Stimulated activated CD4-positive, alpha-beta T cell treated with anti-CD3 and anti-CD28 coated beads, Interleukin-2, amount 100 ng/mL, for 48 hours (primary cell): ENCODE measurements around the gene MS4A2.
"Not testable (repeated sequence)": the region's sequence is repeated elsewhere in the genome, so short reads cannot be mapped to it uniquely, and the experiment has no call there.

Experiments
- DNase-seq, 2 donors: peaks; one replicate each; pipeline ENCODE4 v3.0.0-alpha.2; 2020

MS4A2 gene

DNA sequence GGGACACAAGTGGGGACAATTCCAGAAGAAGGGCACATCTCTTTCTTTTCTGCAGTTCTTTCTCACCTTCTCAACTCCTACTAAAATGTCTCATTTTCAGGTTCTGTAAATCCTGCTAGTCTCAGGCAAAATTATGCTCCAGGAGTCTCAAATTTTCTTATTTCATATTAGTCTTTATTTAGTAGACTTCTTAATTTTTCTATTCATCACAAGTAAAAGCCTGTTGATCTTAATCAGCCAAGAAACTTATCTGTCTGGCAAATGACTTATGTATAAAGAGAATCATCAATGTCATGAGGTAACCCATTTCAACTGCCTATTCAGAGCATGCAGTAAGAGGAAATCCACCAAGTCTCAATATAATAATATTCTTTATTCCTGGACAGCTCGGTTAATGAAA lies at the start of gene MS4A2:
Gene MS4A2, plus strand, starts transcription at position 301 of the 400 bp plus-strand sequence. CDS start 102 bp downstream, outside the sequence.
- DNase-seq = no peak

DNA sequence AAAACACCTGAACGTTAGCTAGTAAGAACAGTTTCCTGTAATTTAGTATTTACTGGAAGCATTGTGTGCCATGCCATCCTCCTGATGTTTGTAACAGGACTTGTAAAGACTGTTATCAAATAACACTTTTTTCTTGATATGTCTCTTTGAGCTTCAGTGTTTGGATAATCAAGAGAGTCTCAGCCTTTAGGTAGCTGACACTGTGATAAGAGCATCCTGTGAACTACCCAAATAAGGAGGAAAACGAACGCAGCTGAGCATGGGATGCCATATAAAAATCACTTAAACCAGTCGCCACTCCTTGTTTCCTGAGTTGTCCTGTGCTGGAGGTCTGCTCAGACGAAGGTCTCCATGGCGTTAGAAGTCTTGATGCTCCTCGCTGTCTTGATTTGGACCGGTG lies 48.4 kb upstream of the MS4A2 start, which contains the start of gene OOSP2:
Gene OOSP2, plus strand, starts transcription at position 301 of the 400 bp plus-strand sequence. Its CDS starts 51 bp downstream, at position 352.
- DNase-seq = no peak

GRCh38 chr11:60050422-60050821 lies 38.0 kb upstream of the MS4A2 start:
- DNase-seq = not testable (repeated sequence)

DNA sequence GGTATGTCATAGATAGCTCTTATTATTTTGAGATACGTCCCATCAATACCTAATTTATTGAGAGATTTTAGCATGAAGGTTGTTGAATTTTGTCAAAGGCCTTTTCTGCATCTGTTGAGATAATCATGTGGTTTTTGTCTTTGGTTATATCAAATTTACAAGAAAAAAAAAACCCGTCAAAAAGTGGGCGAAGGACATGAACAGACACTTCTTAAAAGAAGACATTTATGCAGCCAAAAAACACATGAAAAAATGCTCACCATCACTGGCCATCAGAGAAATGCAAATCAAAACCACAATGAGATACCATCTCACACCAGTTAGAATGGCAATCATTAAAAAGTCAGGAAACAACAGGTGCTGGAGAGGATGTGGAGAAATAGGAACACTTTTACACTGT lies 37.6 kb upstream of the MS4A2 start:
- DNase-seq = not testable (repeated sequence)

- no peak for DNase-seq
Observed at GRCh38 chr11:60056349-60056969, 32.0 kb upstream of the MS4A2 start, which contains the start of gene MS4A3. MS4A3 (plus strand) TSS chr11:60056665; CDS start chr11:60061161, 4,496 bp downstream.

GRCh38 chr11:60059052-60059451 lies 29.4 kb upstream of the MS4A2 start:
- no peak for DNase-seq

- no peak for DNase-seq
Observed at GRCh38 chr11:60059521-60060240, 28.8 kb upstream of the MS4A2 start.

- DNase-seq = no peak
Observed at GRCh38 chr11:60064111-60064510, 24.4 kb upstream of the MS4A2 start.

GRCh38 chr11:60065801-60066200 lies 22.7 kb upstream of the MS4A2 start:
- no peak for DNase-seq

DNA sequence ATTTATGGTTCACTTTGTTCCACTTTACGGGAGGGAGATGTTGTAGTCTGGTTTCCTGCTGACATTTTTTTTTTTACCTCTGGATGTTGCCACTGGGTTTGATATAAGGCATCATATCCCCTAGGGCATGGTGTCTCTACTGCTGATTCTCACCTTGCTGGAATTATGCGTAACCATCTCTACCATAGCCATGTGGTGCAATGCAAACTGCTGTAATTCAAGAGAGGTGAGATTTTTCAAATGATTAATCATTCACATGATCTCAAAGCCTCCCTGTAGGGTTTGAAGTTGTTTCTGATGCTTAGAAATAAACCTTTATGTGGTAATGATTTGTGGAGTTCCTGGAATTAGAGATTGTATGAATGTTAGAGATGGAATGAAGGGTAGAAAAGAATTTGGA lies 19.0 kb upstream of the MS4A2 start:
- no peak for DNase-seq

GRCh38 chr11:60071644-60072043 lies 16.8 kb upstream of the MS4A2 start:
- DNase-seq = not testable (repeated sequence)

DNA sequence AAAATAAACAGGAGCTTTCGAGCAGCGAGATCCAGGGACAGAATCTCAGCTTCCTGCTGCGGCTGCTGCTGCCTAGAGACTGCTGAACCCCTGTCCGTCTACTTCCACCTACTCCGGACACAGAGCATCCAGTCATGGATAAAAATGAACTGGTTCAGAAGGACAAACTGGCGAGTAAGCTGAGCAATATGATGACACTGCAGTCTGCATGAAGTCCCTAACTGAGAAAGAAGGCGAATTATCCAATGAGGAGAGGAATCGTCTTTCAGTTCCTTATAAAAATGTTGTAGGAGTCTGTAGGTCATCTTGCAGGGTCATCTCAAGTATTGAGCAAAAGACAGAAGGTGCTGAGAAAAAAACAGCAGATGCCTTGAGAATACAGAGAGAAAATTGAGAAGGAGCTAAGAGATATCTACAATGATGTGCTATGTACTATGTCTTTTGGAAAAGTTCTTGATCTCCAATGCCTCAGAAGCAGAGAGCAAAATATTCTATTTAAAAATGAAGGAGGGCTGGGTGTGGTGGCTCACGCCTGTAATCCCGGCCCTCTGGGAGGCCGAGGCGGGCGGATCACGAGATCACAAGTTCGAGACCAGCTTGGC lies 11.1 kb upstream of the MS4A2 start:
- DNase-seq = no peak

DNA sequence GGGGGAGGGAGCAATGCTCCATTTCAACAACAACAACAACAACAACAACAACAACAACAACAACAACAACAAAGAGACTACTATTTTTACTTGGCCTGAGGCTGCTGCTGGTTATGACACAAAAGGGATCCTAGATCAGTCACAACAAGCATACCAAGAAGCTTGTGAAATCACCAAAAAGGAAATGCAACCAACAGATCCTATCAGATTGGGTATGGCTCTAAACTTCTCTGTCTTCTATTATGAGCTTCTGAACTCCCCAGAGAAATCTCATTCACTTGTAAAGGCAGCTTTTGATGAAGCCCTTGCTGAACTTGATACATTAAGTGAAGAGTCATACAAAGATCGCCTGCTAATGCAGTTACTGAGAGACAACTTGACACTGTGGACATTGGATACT lies 10.5 kb upstream of the MS4A2 start:
- no peak for DNase-seq

DNA sequence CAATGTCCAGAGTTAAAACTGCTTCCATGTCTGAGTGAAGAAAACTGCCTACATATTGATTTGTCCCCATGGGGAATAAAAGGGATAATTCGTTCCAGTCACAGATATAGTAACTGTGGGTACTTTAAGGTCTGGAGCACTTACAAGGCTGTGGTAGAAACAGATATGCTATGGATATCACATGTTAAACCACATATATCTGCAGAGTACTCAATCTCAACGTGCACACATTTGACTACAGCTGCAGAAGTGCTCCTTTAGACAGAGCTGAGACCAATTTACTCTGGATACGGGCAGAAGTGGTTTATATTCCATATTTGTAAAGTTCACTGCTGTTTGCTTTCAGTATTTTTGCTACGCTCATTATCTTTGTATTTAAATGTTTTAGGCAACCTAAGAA lies 9.7 kb upstream of the MS4A2 start:
- no peak for DNase-seq

DNA sequence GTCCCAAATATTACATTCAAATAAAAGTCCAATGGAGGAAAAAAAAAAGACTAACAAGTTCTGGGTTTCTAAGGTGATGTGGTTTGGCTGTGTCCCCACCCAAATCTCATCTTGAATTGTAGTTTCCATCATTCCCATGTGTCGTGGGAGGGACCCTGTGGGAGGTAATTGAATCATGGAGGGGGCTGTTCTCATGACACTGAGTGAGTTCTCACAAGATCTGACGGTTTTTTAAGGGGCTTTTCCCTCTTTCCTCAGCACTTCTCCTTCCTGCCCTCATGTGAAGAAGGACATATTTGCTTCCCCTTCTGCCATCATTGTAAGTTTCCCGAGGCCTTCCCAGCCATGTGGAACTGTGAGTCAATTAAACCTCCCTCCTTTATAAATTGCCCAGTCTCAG lies 7.9 kb upstream of the MS4A2 start:
- no peak for DNase-seq

DNA sequence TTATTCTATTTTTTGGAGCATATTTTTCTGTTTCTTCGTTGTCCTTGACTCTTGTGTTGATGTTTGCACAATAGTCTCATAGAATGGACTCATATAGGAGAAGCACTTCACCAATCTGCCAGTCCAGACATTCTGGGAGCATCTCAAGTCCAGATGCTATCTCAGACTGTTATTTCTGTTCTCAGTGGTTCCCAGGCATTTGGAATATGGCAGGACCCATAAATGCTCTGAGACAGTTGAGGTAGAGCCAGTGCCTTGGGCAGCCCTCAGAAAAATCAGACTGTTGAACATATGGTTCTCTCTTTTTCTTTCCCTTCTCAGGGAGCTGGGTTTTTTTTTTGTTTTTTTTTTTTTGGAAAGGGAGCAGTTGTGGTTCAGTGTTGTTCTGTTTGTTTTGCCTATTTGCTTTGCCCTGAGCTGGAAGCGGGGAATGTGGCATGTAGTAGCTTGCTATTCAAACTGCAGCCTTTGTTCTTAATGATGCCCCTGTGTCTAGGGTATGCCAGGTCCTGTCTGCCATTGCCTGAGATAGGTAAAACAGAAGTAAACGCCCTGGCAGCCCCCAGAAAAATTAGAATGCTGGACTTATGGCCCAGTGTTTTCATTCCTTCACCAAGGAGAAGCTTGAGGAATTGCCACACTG lies 3.7 kb upstream of the MS4A2 start:
- DNase-seq = no peak

DNA sequence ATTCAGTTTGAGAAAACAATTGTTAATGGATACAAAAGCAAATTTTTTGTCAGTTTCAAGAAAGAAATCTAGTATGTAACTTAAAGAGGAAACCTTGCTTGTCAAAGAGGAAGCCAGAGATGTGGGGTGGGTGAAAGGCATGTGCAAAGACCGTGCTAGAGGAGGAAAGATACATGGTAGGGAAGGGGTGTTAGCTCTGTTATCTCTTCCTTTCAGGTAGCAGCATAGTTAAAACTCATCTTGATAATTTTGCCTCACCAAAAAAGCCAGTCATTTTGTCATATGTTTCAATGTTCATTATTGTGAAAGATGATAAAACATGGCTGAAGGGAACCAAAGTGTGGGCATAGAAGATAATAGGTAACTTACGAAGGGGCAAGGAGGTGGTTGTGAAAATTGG lies 2.6 kb upstream of the MS4A2 start:
- DNase-seq = no peak

GRCh38 chr11:60087239-60087638 lies 1.2 kb upstream of the MS4A2 start:
- DNase-seq = no peak

- no peak for DNase-seq
Observed at GRCh38 chr11:60095477-60096120, 7.1 kb downstream of the MS4A2 start.

DNA sequence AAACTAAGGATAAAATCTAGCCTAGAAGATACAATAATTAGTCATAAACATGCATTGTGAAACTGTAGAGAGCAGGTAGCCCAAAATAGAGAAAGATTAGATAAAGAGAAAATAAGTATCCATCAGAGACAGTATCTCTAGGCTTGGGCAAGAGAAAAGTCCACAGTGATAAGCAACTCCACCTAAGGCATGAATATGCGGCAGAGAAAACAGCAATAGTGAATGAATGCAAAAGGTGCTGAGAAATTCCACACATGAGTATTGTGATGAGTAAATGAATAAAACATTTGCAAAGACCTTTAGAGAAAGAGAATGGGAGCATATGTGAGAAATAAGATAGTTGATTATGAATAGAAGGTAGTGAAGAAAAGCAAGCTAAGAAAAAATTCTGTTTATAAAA lies 8.7 kb downstream of the MS4A2 start:
- DNase-seq = no peak

GRCh38 chr11:60098508-60098907 lies 10.0 kb downstream of the MS4A2 start:
- DNase-seq = no peak

- DNase-seq = no peak
Observed at GRCh38 chr11:60100516-60100915, 12.1 kb downstream of the MS4A2 start.

DNA sequence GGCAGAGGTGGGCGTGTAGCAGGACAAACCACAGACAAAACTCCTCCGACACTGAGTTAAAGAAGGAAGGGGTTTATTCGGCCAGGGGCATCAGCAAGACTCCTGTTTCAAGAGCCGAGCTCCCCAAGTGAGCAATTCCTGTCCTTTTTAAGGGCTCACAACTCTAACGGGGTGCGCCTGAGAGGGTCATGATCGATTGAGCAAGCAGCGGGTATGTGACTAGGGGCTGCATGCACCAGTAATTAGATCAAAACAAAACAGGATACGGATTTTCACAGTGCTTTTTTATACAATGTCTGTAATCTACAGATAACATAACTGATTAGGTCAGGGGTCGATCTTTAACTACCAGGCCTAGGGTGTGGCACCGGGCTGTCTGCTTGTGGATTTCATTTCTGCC lies 12.9 kb downstream of the MS4A2 start:
- DNase-seq = not testable (repeated sequence)
